Activated CD8-positive, alpha-beta memory T cell treated with anti-CD3 and anti-CD28 coated beads for 36 hours (primary cell): Measurements from ENCODE around the gene IGFBP7. TPM values are rescaled to one million over a fixed set of nuclear protein-coding genes. Genes with fewer than 3 reads are reported as not detected.
"Not testable (repeated sequence)": the region's sequence is repeated elsewhere in the genome, so short reads cannot be mapped to it uniquely, and the experiment has no call there.

Source experiments
- CTCF ChIA-PET: fragments of 350-600 bp; sonication (Branson Sonifier 250); formaldehyde crosslinking; loops from one replicate; lab custom pipeline; 2021; ENCODE audit warnings: antibody characterized with exemption; lab: Charles Lee
- POLR2A ChIA-PET: fragments of 350-600 bp; sonication (Branson Sonifier 250); formaldehyde crosslinking; loops from one replicate; lab custom pipeline; 2021; ENCODE audit warnings: antibody characterized with exemption; lab: Charles Lee
- total RNA-seq, 2 experiments: library from RNA; stranded (reverse); gene quantifications; one replicate each; pipeline ENCODE4 v1.2.3, GENCODE V29; 2021

IGFBP7 gene
- total RNA-seq, 2 experiments from 2014 or later = not detected

- ChIA-PET CTCF (no interaction called here), POLR2A (no interaction called here)
Observed at GRCh38 chr4:57078685-57079521, 31.3 kb downstream of the IGFBP7 start.

- POLR2A ChIA-PET = no interaction called here
- CTCF ChIA-PET = no interaction called here
Observed at GRCh38 chr4:57077550-57078343, 32.4 kb downstream of the IGFBP7 start.

GRCh38 chr4:57076646-57077045 lies 33.5 kb downstream of the IGFBP7 start:
- ChIA-PET CTCF (no interaction called here), POLR2A (no interaction called here)

- ChIA-PET CTCF (no interaction called here), POLR2A (interaction anchor here (0.6 kb wide), 1 partner anchor 68 kb away, joined by 3 read pairs; no protein-coding TSS in a partner anchor)
Observed at GRCh38 chr4:57075367-57075766, 34.8 kb downstream of the IGFBP7 start.

- CTCF ChIA-PET = no interaction called here
Observed at GRCh38 chr4:57074744-57075143, 35.4 kb downstream of the IGFBP7 start.

GRCh38 chr4:57073559-57073958 lies 36.6 kb downstream of the IGFBP7 start:
- POLR2A ChIA-PET = no interaction called here
- CTCF ChIA-PET = interaction anchor here (0.6 kb wide), 1 partner anchor 154 kb away, joined by 3 read pairs; no protein-coding TSS in a partner anchor

More at GRCh38 chr4:57074744-57075143, 35.4 kb downstream of the IGFBP7 start:
- POLR2A ChIA-PET = interaction anchor here (0.6 kb wide), 1 partner anchor 67 kb away, joined by 3 read pairs; no protein-coding TSS in a partner anchor

GRCh38 chr4:57071326-57071725 lies 38.9 kb downstream of the IGFBP7 start:
- ChIA-PET CTCF (no interaction called here), POLR2A (no interaction called here)

- CTCF ChIA-PET = no interaction called here
Observed at GRCh38 chr4:57070461-57070860, 39.7 kb downstream of the IGFBP7 start.

GRCh38 chr4:57068237-57068981 lies 41.8 kb downstream of the IGFBP7 start:
- POLR2A ChIA-PET = no interaction called here
- CTCF ChIA-PET = no interaction called here

More at GRCh38 chr4:57070461-57070860, 39.7 kb downstream of the IGFBP7 start:
- POLR2A ChIA-PET = no interaction called here

GRCh38 chr4:57065730-57066482 lies 44.3 kb downstream of the IGFBP7 start:
- ChIA-PET POLR2A (no interaction called here), CTCF (no interaction called here)

- POLR2A ChIA-PET = no interaction called here
- CTCF ChIA-PET = no interaction called here
Observed at GRCh38 chr4:57064811-57065711, 45.1 kb downstream of the IGFBP7 start.

- ChIA-PET CTCF (no interaction called here), POLR2A (no interaction called here)
Observed at GRCh38 chr4:57064120-57064519, 46.1 kb downstream of the IGFBP7 start.

- CTCF ChIA-PET = no interaction called here
- POLR2A ChIA-PET = no interaction called here
Observed at GRCh38 chr4:57063518-57063917, 46.7 kb downstream of the IGFBP7 start.

- POLR2A ChIA-PET = no interaction called here
- CTCF ChIA-PET = no interaction called here
Observed at GRCh38 chr4:57061395-57061794, 48.8 kb downstream of the IGFBP7 start.

- POLR2A ChIA-PET, CTCF ChIA-PET: not testable (repeated sequence)
Observed at GRCh38 chr4:57060717-57061067, 49.5 kb downstream of the IGFBP7 start.

- CTCF ChIA-PET = no interaction called here
Observed at GRCh38 chr4:57059890-57060716, 50.1 kb downstream of the IGFBP7 start.

GRCh38 chr4:57055886-57056285 lies 54.3 kb downstream of the IGFBP7 start:
- CTCF ChIA-PET = no interaction called here
- POLR2A ChIA-PET = no interaction called here

More at GRCh38 chr4:57059890-57060716, 50.1 kb downstream of the IGFBP7 start:
- POLR2A ChIA-PET = no interaction called here
